Trophoblast cell (in vitro differentiated cells and primary cell): ENCODE results near the gene TDRD3.

Source experiments
- DNase-seq, 2 donors: peaks; one replicate each; pipeline ENCODE4 v3.0.0-alpha.2; 2016
- H2AFZ ChIP-seq: 2 replicates; pipeline ENCODE4 v1.6.1; 2013; ENCODE audit warnings: low read length, moderate library complexity, mild to moderate bottlenecking; ENCODE audit not compliant: insufficient read depth, poor library complexity
- H2AK5ac ChIP-seq: 2 replicates; pipeline ENCODE4 v1.6.1; 2013; ENCODE audit warnings: mild to moderate bottlenecking, low read length
- H2BK120ac ChIP-seq: 2 replicates; pipeline ENCODE4 v1.6.1; 2013; ENCODE audit warnings: low read length, mild to moderate bottlenecking, moderate library complexity; ENCODE audit not compliant: insufficient read depth, poor library complexity
- H2BK12ac ChIP-seq: 2 replicates; pipeline ENCODE4 v1.6.1; 2013; ENCODE audit warnings: mild to moderate bottlenecking, low read length, moderate library complexity
- H2BK5ac ChIP-seq: 2 replicates; pipeline ENCODE4 v1.6.1; 2013; ENCODE audit warnings: low read length, low read depth, moderate library complexity, mild to moderate bottlenecking; ENCODE audit not compliant: poor library complexity
- H3K14ac ChIP-seq: 2 replicates; pipeline ENCODE4 v1.6.1; 2013; ENCODE audit warnings: mild to moderate bottlenecking, low read length
- H3K18ac ChIP-seq: 2 replicates; pipeline ENCODE4 v1.6.1; 2013; ENCODE audit warnings: mild to moderate bottlenecking, low read length
- H3K23ac ChIP-seq: 2 replicates; pipeline ENCODE4 v1.6.1; 2013; ENCODE audit warnings: low read length
- H3K27ac ChIP-seq: 2 replicates; pipeline ENCODE4 v1.5.1; 2013; ENCODE audit warnings: low read depth, mild to moderate bottlenecking, inconsistent platforms, low read length, moderate library complexity
- H3K27me3 ChIP-seq: 2 replicates; pipeline ENCODE4 v1.6.1; 2013; ENCODE audit warnings: inconsistent platforms, mild to moderate bottlenecking, low read length, moderate library complexity; ENCODE audit not compliant: insufficient read depth
- H3K36me3 ChIP-seq, 2 experiments: 1 replicate in 1 of 2; 2 replicates in 1 of 2; pipeline ENCODE4 v1.6.1; 2013; ENCODE audit warnings: low read length in 2 of 2, mild to moderate bottlenecking in 2 of 2, moderate library complexity in 1 of 2; ENCODE audit not compliant: insufficient read depth in 2 of 2, control insufficient read depth in 1 of 2
- H3K4ac ChIP-seq: 2 replicates; pipeline ENCODE4 v1.6.1; 2013; ENCODE audit warnings: low read depth, mild to moderate bottlenecking, low read length, moderate library complexity
- H3K4me1 ChIP-seq, 2 experiments: 1 replicate in 1 of 2; 2 replicates in 1 of 2; pipeline ENCODE4 v1.6.1; 2013; ENCODE audit warnings: low read length in 2 of 2, mild to moderate bottlenecking in 2 of 2, moderate library complexity in 1 of 2; ENCODE audit not compliant: insufficient read depth in 2 of 2, control insufficient read depth in 1 of 2
- H3K4me2 ChIP-seq: 2 replicates; pipeline ENCODE4 v1.6.1; 2013; ENCODE audit warnings: inconsistent platforms, mild to moderate bottlenecking, low read length, moderate library complexity
- H3K4me3 ChIP-seq: 2 replicates; pipeline ENCODE4 v1.5.1; 2013; ENCODE audit warnings: mild to moderate bottlenecking, low read depth, low read length, inconsistent platforms
- H3K79me1 ChIP-seq: one replicate; pipeline ENCODE4 v1.6.1; 2013; ENCODE audit warnings: low read length
- H3K79me2 ChIP-seq: 2 replicates; pipeline ENCODE4 v1.6.1; 2013; ENCODE audit warnings: low read length, mild to moderate bottlenecking; ENCODE audit not compliant: control insufficient read depth, insufficient read depth, poor library complexity
- H3K9ac ChIP-seq: 2 replicates; pipeline ENCODE4 v1.6.1; 2013; ENCODE audit warnings: mild to moderate bottlenecking, low read length
- H3K9me3 ChIP-seq: 2 replicates; pipeline ENCODE4 v1.6.1; 2013; ENCODE audit warnings: low read depth, mild to moderate bottlenecking, control low read depth, inconsistent platforms, low read length; ENCODE audit not compliant: insufficient read depth
- H4K12ac ChIP-seq: 2 replicates; pipeline ENCODE4 v1.6.1; 2013; ENCODE audit warnings: low read depth, mild to moderate bottlenecking, low read length, moderate library complexity
- H4K8ac ChIP-seq: 2 replicates; pipeline ENCODE4 v1.6.1; 2013; ENCODE audit warnings: low read depth, mild to moderate bottlenecking, low read length, moderate library complexity
- H4K91ac ChIP-seq: one replicate; pipeline ENCODE4 v1.6.1; 2013; ENCODE audit warnings: low read depth, mild to moderate bottlenecking, low read length, moderate library complexity
- WGBS: extraction: QIAGEN DNeasy Blood & Tissue Kit; methylation state at CpG from one replicate; pipeline ENCODE4 v1.1.7; 2013; ENCODE audit warnings: missing lambda C conversion rate; ENCODE audit not compliant: insufficient read length, insufficient coverage; ENCODE audit errors: extremely low coverage; 5-methylcytosine and 5-hydroxymethylcytosine counted together

Gene TDRD3

GRCh38 chr13:60386250-60386649, 10.8 kb upstream of the TDRD3 start:
- Histone ChIP-seq H4K91ac (no peak overlapping the region), H3K79me2 (no peaks in the 10 kb centered on the region), H3K79me1 (no peaks in the 10 kb centered on the region), H3K9me3 (no peaks in the 10 kb centered on the region), H4K12ac (no peak overlapping the region), H3K18ac (no peak overlapping the region), H3K4me2 (no peak overlapping the region), H2AFZ (no peak overlapping the region), H3K36me3 (no peaks in the 10 kb centered on the region), H4K8ac (no peak overlapping the region), H3K14ac (no peak overlapping the region), H2AK5ac (no peak overlapping the region), H2BK12ac (no peak overlapping the region), H3K4ac (no peak overlapping the region), H3K4me1 (peaks cover 0 to 2% of the 10 kb centered on the region in 2 experiments), H2BK5ac (no peak overlapping the region), H3K4me3 (no peak overlapping the region), H2BK120ac (no peak overlapping the region), H3K27me3 (no peaks in the 10 kb centered on the region), H3K9ac (no peak overlapping the region), H3K23ac (no peak overlapping the region), H3K27ac (no peak overlapping the region)
- WGBS, result no CpG with 5 or more reads among the region's 2 CpGs
- no peak for DNase-seq

GRCh38 chr13:60392131-60392530, 4.9 kb upstream of the TDRD3 start:
- Histone ChIP-seq H2BK120ac (no peak overlapping the region), H3K18ac (no peak overlapping the region), H3K4me2 (no peak overlapping the region), H3K79me1 (peaks cover 9% of the 10 kb centered on the region), H3K27me3 (no peaks in the 10 kb centered on the region), H3K4me3 (no peak overlapping the region), H3K9ac (no peak overlapping the region), H3K36me3 (no peaks in the 10 kb centered on the region), H3K23ac (no peak overlapping the region), H2BK12ac (no peak overlapping the region), H4K12ac (no peak overlapping the region), H3K4ac (no peak overlapping the region), H3K14ac (no peak overlapping the region), H3K9me3 (no peaks in the 10 kb centered on the region), H3K79me2 (peaks cover 2% of the 10 kb centered on the region), H2BK5ac (no peak overlapping the region), H4K8ac (no peak overlapping the region), H4K91ac (no peak overlapping the region), H3K27ac (no peak overlapping the region), H3K4me1 (peaks cover 0 to 2% of the 10 kb centered on the region in 2 experiments), H2AK5ac (no peak overlapping the region), H2AFZ (no peak overlapping the region)
- no CpG with 5 or more reads among the region's 3 CpGs for WGBS
- no peak for DNase-seq

- H3K4me1 ChIP-seq, result peaks cover 2 to 5% of the 10 kb centered on the region in 2 experiments
- H3K27ac ChIP-seq, result peak overlapping the region; percentile 98
- DNase-seq, result peak; percentile 83 to 89
- no peaks in the 10 kb centered on the region for H3K9me3 ChIP-seq
- H3K79me2 ChIP-seq, result peaks cover 4% of the 10 kb centered on the region
- peak overlapping the region; percentile 83 for H4K12ac ChIP-seq
- H2BK12ac ChIP-seq, result no peak overlapping the region
- no peaks in the 10 kb centered on the region for H3K27me3 ChIP-seq
- H2BK5ac ChIP-seq, result peak overlapping the region; percentile 68
- peak overlapping the region; percentile 100 for H3K4me2 ChIP-seq
- H2AFZ ChIP-seq, result peak overlapping the region; percentile 97
- no peak overlapping the region for H3K23ac ChIP-seq
- peak overlapping the region; percentile 83 for H3K18ac ChIP-seq
- no peak overlapping the region for H3K4ac ChIP-seq
- peaks cover 17% of the 10 kb centered on the region for H3K79me1 ChIP-seq
- no peaks in the 10 kb centered on the region for H3K36me3 ChIP-seq
- H4K91ac ChIP-seq, result peak overlapping the region; percentile 64
- peak overlapping the region; percentile 94 for H3K9ac ChIP-seq
- WGBS, result no CpG with 5 or more reads among the region's 49 CpGs
- peak overlapping the region; percentile 82 for H3K4me3 ChIP-seq
- peak overlapping the region; percentile 71 for H3K14ac ChIP-seq
- no peak overlapping the region for H2AK5ac ChIP-seq
- H2BK120ac ChIP-seq, result peak overlapping the region; percentile 77
- peak overlapping the region; percentile 97 for H4K8ac ChIP-seq
Observed at GRCh38 chr13:60395971-60396782, 843 bp upstream of the TDRD3 start.

GRCh38 chr13:60397704-60398378, 821 bp downstream of the TDRD3 start:
- Histone ChIP-seq H3K27me3 (no peaks in the 10 kb centered on the region), H3K4ac (peak overlapping the region; percentile 78), H3K18ac (peak overlapping the region; percentile 75), H3K9me3 (no peaks in the 10 kb centered on the region), H3K79me1 (peaks cover 17% of the 10 kb centered on the region), H3K9ac (peak overlapping the region; percentile 93), H4K91ac (peak overlapping the region; percentile 91), H3K4me2 (peak overlapping the region; percentile 97), H2BK12ac (peak overlapping the region; percentile 44), H2AK5ac (peak overlapping the region; percentile 54), H4K12ac (peak overlapping the region; percentile 91), H2AFZ (peak overlapping the region; percentile 91), H3K23ac (no peak overlapping the region), H2BK5ac (peak overlapping the region; percentile 88), H3K79me2 (peaks cover 4% of the 10 kb centered on the region), H3K27ac (peak overlapping the region; percentile 98), H3K36me3 (no peaks in the 10 kb centered on the region), H4K8ac (peak overlapping the region; percentile 79), H2BK120ac (peak overlapping the region; percentile 81), H3K4me3 (peak overlapping the region; percentile 84), H3K4me1 (peaks cover 2 to 5% of the 10 kb centered on the region in 2 experiments), H3K14ac (peak overlapping the region; percentile 79)
- DNase-seq, result peak; percentile 64 to 74
- WGBS, result no CpG with 5 or more reads among the region's 43 CpGs
